Smooth muscle cell of the brain vasculature (primary cell): ENCODE results near the gene PKMYT1.
A peak's percentile ranks its signal among the peaks of the same experiment; 100 is the strongest.

Experiments
- DNase-seq: peaks from one replicate; pipeline ENCODE4 v3.0.0-alpha.2; 2012; ENCODE audit warnings: low read depth, low spot score

PKMYT1 gene

DNA sequence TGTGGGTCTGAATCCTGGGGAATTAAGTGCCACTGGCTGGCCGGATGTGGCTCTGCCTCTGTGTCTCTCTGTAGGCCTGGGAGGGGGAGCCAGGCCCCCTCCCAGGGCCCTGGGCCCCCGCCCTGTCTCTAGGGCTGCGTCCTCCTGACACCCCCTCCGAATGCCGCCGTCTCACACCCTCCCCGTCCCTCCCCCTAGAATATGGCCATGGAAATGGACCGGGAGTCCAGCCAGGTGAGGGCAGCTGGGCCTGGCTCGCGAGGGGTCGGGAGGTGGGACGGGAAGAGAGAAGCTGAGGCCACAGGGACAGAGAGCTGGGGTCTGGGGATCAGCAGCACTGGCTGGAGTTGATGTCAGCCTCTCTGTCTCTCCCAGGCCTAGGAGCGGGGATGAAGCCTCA is 16.1 kb upstream of the PKMYT1 start:
- DNase-seq, result no peak

DNA sequence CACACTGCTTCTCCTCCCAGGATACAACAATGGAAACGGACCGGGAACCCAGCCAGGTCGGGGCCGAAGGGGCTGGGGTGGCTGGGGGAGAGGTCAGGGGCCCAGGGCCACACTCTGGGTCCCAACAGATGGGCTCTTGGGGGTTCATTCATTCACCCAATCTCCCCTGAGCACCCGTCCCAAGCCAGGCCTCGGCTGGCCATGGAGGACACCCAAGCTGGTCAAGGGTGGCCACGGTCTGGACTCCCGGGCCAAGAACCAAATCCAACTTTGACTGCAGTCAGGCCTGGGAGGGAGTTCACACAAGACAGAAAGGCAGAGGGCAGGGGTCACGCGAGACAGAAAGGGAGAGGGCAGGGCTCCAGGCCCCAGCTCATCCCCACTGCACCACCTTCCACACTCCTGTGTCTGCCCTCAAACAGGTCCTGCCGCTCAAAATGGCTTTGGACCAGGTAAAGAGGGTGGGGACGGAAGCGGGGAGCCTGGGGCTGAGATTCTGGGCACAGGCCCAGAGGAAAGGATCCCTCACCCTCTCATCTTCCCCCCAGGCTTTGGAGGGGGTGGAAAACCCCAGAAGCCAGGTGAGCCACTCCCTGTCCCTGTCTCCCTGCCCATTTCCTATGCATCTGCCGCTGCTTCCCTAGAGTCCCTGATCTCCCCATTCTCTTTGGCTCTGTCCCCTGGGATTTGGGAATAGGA is 12.3 kb upstream of the PKMYT1 start:
- DNase-seq, result no peak

DNA sequence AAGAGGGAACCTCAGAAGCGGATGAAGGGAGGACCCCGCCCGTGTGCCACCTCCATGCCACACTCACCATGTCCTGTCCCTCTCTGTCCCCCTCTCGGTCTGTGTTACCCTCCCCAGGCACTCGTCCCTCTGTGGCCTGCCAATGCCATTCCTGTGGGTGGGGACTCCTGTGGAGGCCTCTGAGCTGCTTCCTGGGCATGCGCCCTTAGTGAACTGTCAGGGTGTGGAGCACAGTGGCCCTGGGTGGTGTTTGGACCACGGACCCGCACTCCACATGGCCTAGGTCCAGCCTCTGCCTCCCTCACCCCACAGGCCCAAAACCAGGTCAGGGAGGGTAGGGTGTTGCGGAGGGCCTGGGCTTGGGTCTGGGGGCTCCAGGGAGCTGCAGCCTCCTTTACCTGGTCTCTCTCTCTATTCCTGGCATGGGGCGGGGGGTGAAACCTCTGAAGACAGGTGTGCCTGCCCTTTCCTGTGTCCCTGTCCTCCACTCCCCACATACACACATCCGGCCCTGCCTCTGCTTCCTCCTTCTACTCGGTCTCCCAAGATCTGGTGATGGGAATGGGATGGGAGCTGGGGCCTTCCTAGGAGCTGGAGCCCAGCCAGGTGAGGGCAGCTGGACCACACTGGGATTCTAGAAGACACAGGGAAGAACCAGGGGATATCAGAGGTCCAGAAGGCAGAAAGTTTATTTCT is 11.5 kb upstream of the PKMYT1 start:
- no peak for DNase-seq

DNA sequence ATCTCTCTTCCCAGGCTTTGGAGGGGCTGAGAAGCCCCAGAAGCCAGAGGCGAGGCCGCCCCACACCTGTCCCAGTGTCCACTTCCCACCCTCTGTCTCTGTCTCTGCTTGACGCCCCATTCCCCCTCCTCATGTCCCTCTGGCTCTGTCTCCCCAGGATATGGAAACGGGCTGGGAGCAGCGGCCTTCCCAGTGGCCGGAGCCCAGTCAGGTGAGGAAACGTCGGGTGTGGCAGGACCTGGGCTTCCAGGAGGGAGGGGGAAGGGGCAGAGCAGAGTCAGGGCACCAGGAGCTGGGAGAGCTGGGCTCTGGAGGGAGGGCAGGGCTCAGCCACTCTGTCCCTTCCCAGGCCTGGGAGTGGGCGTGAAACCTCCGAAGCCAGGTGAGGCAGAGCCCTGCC is 10.6 kb upstream of the PKMYT1 start:
- DNase-seq, result no peak

DNA sequence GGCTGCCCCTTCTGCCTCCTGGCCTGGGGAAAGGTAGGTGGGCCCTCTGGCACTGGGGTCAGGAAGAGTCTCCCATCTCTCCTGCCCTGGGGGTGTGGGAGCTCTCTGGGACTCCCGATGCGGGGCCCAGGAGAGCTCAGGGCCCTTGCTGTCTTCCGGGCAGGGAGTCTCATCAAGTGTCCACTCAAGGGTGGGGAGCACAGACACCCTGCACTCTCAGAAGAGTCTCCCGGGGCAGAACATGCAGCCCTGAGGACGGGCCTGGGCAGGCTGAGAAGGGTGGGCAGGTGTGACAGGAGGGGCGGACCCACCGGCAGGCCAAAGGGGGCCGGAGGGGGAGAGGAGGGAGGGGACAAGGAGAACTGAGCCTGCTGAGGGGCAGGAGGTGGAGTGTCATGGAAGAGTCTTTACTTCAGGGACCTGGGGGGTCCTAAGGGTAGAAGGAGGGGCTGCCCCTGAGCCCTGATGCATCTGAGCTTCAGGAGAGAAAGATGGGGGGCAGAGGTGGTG is 8.4 kb upstream of the PKMYT1 start:
- no peak for DNase-seq

DNA sequence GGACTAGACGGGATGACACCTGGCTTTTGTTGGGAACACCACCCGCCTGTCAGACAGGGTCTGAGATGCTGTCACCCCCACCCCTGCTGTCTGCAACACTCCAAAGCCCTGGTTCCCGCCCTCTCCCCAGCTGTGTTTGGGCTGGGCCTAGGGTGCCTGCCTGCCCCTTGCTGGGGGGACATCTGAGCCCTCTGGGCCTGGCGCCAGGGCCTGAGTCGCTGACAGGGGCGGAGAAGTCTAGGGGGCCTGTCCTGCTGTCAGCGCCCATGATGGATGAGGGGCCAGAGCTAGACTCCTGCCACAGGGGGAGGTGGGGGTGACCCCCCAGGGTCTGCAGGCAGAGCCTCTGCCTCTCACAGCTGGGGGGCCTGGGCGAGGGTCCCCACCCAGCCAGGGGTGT is 7.6 kb upstream of the PKMYT1 start:
- no peak for DNase-seq

DNA sequence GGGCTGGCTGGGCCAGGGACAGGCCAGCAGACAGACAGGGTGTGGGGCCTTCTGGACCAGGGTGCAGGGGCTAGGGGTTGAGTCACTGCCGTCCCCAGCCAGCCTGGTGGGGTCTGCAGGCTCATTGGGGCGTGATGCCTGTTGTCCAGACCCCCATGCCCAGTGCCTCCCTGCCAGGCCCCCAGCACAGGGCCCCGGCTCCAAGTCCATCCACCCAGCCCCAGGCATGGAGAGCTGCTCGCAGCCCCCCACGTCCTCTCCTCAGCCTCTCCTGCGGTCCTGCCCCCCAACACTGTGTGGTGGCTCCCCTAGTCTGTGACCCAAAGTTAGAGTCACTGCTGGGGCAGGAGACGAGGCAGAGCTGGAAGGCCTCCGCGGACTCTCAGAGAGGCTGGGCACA is 7.0 kb upstream of the PKMYT1 start:
- DNase-seq, result no peak

DNA sequence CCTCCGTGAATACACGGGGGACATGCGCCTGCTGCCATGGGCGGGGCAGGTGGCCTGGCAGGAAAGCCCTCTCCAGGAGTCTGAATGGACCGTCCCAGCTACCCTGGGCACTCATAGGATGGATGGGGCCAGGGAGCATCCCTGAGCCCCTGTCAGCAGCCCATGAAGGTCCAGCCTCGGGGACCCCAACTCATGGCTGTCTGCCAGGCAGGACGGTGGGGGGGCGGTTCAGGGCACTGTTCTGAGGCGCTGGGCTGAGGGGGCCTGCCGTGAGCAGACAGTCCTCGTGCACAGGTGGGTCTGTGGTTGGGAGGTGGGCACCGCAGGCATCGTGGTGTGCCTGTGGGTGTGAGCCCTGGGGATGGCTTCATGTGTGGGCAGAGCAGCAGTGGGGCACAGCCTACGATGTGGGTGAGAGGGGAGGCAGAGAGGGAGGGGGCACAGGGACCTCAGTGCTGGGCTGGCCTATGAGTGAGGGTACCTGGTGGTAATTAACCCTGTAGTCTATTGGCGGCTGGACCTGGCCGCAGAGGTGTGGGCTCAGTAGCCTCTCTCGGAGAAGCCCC is 6.5 kb upstream of the PKMYT1 start:
- DNase-seq, result no peak

DNA sequence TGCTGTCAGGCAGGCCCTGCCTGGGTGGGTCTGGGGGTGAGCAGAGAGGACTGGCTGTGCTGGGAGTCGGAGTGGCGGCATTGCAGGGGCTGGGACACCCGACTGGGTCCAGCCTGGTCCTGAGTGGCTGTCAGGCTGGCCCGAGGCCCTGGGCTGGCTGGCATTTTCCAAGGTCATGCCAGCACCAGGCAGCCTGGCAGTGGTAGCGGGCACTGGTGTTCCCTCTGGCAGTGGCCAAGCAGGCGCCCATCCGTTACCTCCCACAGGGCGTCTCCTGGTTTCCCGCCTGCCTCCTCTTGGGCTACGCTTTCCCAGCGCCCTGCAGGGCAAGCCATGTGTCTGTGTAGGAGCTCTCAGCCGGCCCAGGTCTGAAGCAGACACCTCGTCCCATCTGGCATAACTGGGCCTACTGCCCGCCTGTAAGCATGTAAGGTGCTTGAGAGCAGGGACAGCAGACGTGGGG is 5.7 kb upstream of the PKMYT1 start:
- no peak for DNase-seq

DNA sequence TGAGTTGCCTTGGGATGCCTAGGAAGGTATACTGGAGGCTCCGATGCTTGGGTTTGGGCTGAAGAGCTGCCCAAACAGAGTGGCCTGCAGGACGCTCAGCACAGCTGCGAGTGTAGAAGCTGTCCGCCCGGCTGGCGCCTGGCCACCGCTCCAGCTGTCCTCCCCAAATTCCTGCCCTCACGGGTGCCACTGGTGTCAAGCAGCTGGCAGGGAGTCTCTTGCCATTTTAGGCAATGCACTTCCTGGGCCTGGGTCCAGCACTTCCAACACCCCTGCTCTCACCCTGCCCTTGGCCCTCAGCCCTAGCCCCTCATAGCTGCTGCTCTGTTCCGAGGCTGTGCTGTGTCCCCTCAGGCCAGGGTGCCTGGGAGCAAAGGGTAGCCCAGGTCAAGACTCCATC is 5.2 kb upstream of the PKMYT1 start:
- DNase-seq, result no peak

DNA sequence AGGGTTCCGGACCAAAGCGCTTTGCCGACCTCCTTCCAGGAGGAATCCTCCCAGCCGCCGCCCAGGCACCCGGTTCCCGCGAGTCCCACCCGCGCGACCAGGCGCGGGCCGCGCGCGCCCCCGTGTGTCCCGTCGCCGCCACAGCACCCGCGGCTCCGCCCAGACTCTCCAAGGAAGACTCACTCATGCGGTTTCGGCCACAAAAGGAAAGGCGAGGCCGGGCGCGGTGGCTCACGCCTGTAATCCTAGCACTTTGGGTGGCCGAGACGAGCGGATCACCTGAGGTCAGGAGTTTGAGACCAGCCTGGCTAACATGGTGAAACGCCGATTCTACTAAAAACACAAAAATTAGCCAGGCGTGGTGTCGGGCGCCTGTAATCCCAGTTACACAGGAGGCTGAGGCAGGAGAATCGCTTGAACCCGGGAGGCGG is 3.5 kb upstream of the PKMYT1 start:
- DNase-seq, result peak; percentile 43

DNA sequence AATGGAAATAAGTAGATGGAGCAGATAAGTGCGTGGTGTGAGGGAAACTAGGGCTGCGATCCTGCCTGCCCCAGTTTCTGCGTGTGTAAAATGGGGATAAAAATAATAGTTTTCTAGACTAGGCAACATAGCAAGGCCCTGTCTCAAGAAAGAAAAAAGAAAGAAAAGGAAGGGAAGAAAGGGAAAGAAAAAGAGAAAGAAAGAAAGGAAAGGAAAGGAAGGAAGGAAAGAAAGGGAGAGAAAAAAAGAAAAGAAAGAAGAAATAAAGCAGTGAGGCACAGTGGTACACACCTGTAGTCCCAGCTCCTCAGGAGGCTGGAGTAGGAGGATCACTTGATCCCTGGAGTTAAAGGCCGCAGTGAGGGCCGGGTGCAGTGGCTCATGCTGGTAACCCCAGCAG is 2.2 kb upstream of the PKMYT1 start:
- DNase-seq, result no peak

DNA sequence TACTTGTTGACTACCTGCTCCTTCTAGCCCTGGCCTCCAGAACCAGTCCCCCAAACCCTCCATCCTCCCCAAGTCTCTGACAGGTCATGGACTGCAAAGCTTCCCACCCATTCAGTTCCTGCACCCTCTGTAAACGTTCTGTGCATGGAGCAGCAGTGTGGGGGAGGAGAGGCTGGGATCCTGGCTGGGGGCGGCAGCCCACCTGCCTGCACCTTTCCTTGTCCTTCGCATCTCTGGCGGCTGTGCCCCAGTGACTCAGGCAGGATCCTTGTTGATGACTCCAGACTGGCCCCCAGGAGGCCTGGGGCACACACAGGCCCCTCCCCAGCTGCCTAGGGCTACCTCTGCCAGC is 1.6 kb upstream of the PKMYT1 start:
- DNase-seq, result no peak

DNA sequence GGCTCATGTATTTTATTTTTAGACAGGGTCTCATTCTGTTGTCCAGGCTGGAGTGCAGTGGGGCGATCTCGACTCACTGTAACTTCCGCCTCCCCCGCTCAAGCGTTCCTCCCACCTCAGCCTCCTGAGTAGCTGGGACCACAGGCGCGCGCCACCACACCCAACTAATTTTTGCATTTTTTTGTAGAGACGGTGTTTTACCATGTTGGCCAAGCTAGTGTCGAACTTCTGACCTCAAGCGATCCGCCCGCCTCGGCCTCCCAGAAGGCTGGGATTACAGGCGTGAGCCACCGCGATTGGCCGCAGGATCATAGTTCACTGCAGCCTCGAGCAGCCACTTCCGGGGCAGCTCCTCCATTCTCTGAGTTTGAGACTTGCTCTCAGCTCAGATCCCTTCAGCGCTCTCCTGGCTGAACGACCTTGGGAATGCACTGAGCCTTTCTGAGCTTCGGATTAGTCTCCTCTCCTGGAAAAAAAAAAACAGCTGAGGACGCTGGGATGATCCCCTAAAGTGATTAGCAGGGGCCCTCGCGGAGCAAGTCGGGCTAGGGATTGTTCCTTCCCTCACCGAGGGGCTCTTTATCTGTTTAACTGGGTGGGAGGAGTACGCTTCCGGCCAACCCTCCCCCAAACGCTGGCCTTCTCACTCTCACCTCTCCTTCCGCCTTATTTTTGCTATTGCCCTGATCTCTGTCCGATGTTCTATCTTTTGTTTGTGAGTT is 1.1 kb upstream of the PKMYT1 start:
- DNase-seq, result no peak

DNA sequence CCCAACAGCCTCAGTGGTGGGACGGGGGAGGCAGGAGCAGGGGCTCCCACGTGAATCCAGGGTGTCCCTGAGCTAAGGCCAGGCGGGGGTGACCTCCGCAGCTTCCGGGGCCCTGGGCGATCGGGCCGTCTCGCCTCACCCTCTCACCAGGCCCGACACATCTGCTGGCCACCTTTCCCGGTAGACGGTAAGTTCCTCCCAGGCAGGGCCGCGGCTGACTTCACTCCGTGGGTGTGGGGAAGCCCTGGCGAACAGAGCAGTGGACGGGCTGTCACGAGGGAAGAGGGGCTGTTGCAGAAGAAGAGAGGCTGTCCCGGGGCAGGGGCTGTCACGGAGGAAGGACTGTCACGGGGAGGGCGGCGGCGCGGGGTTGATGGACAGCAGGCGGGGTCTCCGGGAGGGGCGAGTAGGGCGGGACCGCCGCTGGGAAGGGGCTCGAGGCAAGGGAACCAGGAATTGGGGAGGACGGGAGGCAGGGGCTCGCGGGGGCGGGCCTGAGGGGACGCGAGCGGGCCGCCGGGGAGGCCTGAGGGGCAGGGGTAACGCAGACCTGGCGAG is 498 bp downstream of the PKMYT1 start:
- DNase-seq, result no peak

DNA sequence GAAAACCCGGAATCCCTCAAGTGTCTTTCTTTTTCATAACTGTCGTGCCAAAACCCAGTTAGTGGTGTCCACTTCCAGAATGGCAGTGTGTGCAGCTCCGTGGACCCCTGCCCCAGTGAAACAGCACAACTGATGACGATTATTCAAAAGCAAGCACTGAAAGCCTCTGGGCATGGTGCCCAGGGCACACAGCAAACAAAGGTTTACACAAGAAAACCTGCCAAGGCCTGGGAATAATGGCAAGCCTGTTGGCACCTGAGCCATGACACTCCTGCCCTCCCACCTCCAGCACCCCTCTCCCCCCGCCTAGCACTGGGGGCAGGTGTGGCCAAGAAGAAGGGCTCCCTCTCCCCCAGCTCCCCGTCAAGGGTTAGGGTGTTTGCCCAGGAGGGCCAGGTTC is 2.8 kb downstream of the PKMYT1 start:
- no peak for DNase-seq

DNA sequence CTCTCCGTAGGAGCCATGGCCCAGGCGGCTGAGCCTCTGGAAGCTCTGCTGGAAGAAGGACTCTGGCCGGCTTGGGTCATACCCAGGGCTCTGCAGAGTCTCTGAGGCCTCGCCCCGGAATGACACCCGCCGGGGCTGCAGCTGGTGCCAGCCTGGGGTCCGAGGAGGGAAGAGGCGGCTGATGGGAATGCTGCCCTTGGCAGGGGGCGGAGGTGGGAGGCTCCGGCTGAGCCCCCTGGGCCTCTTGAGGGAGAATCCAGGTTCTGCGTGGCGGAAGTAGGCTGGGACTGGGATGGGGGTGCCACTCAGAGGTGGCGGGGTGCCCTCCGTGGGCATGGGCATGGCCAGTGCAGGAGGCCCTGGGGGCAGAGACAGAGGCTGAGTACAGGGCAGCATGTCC is 3.6 kb downstream of the PKMYT1 start:
- no peak for DNase-seq

DNA sequence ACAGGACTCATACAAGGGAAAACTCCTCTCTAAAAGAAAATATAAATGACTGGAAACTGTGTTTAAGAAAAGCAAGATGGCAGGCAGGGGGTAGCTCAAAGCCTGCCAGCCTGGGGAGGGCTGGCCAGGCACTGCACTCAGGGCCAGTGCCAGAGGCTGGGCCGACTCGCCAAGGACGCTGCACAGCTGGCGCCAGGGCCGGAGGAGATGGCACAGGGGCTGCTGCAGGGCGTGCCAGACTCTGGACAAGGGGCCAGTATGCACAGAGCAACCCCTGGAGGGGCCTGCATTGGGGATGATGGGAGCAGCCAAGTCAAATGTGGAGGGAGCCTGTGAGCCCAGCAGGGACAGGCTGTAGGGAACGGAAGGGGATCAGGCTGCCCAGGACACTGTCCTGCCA is 4.0 kb downstream of the PKMYT1 start:
- DNase-seq, result no peak

DNA sequence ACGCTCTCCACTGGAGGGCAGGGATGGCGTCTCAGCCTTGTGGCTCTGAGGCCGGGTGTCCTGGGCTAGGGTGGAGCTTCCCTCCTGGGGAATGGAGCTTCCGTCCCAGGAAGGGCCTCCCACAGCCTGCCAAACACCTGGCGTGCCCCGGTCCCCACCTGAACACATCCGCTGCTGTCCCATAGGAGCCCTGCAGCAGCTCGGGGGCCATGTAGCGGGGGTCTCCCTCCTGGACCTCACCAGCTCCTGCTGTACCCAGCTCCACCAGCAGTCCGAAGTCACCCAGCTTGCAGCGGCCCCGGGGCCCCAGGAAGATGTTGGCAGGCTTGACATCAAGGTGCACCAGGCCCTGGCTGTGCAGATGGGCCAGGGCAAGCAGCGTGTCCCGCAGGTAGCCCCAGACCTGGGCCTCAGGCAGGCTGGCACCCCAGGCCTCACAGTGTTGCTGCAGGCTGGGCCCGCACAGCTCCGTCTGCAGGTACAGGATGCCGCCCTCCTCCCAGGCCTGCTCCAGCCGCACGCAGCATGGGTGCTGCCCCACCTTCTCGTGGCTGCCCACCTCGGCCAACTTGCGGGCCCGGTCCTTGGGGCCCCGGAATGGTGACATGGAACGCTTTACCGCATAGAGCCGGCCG is 5.0 kb downstream of the PKMYT1 start:
- no peak for DNase-seq

DNA sequence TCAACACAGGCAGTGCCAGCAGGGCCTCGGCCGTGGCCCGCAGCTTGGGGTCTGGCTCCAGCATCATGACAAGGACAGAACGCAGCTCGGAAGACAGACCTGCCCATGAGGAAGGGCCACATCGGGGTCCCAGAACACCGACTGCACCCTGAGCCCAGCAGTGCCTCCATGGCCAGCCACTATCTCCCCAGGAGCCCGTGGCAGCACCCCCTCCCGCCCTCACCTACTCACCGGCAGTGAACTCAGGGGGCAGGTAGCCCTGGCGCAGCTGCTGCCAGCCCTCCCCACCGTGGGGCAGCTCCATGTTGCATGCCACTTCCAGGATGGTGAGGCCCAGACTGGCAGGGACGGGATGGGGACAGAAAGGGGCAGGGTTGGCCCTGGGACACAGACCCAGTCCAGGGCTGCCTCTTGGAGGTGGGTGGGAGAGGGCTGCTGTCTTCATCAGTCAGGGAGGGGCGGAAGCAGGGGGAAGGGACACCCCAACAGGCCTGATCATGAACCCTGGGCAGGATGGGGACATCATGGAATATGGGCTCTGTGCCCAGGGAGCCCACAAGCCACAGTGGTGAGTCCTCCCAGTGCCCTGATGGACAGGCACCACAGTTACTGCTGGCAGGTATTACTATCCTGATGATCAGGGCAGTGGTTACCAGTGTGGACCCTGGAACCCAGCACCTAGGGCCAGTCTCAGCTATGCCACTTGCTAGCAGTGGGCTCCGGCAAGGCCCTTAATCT is 5.8 kb downstream of the PKMYT1 start:
- no peak for DNase-seq
